ENCODE results near the gene TES. TPM values are rescaled to one million over a fixed set of nuclear protein-coding genes. Genes with fewer than 3 reads are reported as not detected.

The TES gene
- total RNA-seq, 1 experiment from 2014 or later = 28.2 TPM

GRCh38 chr7:116206141-116206540 lies 4.2 kb upstream of the TES start:
- Mint-ChIP-seq H3K36me3 (ENCODE audit: insufficient read depth in 1 of 3, low read depth in 3 of 3) (no peaks in the 10 kb centered on the region), H3K27ac (no peak overlapping the region), H3K9me3 (no peaks in the 10 kb centered on the region)

More at GRCh38 chr7:116206141-116206540, 4.2 kb upstream of the TES start:
- Histone ChIP-seq H2BK15ac (ENCODE audit: low read depth, low read length) (no peak overlapping the region), H3K27me3 (ENCODE audit: insufficient read depth, low read length) (no peaks in the 10 kb centered on the region), H3K23me2 (ENCODE audit: insufficient read length, low read depth, low read length, poor library complexity, severe bottlenecking) (peaks cover 6% of the 10 kb centered on the region), H4K91ac (ENCODE audit: insufficient read length, low read depth, low read length) (no peak overlapping the region), H3K14ac (ENCODE audit: insufficient read depth, low read length) (no peak overlapping the region), H3K27ac (ENCODE audit: insufficient read length, low read depth, low read length) (no peak overlapping the region), H2BK20ac (ENCODE audit: low read depth, low read length, poor library complexity, severe bottlenecking) (no peak overlapping the region), H2BK12ac (ENCODE audit: insufficient read length, low read depth, low read length) (no peak overlapping the region), H4K8ac (replicated peaks; ENCODE audit: insufficient read length, low read depth, low read length) (no peak overlapping the region), H2BK120ac (ENCODE audit: low read depth, low read length, poor library complexity, severe bottlenecking) (no peak overlapping the region), H3K9me3 (ENCODE audit: control insufficient read depth, low read depth, low read length) (no peaks in the 10 kb centered on the region), H3K18ac (ENCODE audit: insufficient read length, low read depth, low read length) (no peak overlapping the region), H3K79me1 (ENCODE audit: insufficient read depth, low read depth, low read length, poor library complexity, severe bottlenecking) (no peaks in the 10 kb centered on the region), H2AK5ac (ENCODE audit: insufficient read length, low read length) (no peak overlapping the region), H4K20me1 (ENCODE audit: control insufficient read depth, insufficient read depth, insufficient read length) (no peaks in the 10 kb centered on the region), H2AFZ (ENCODE audit: low read length) (no peak overlapping the region), H3K4me2 (ENCODE audit: insufficient read depth, insufficient read length, low read length) (no peak overlapping the region), H3K23ac (ENCODE audit: insufficient read length, low read depth, low read length) (no peak overlapping the region), H3K9ac (ENCODE audit: extremely low read depth, insufficient read length, low read length) (no peak overlapping the region), H3T11ph (ENCODE audit: low read length) (no peak overlapping the region), H3K79me2 (ENCODE audit: insufficient read depth, low read length) (no peaks in the 10 kb centered on the region), H3K4me1 (ENCODE audit: insufficient read depth, low read length) (no peaks in the 10 kb centered on the region), H2BK5ac (ENCODE audit: insufficient read length, low read length) (no peak overlapping the region), H4K5ac (ENCODE audit: insufficient read length, low read depth, low read length) (no peak overlapping the region), H3K56ac (ENCODE audit: insufficient read length, low read depth, low read length) (no peak overlapping the region), H3K4ac (ENCODE audit: low read depth, low read length) (no peak overlapping the region)
- WGBS (ENCODE audit: extremely low coverage, insufficient read length, low lambda C conversion rate) = no CpG with 5 or more reads among the region's 1 CpG
- Mint-ChIP-seq H3K27me3 (ENCODE audit: low read depth) (peaks cover 6% of the 10 kb centered on the region), H3K4me3 (no peak overlapping the region), H3K4me1 (peaks cover 0 to 3% of the 10 kb centered on the region in 2 experiments; a peak in 1 of 4 replicates)
- no peak for DNase-seq
- TF ChIP-seq, protein P1, sequence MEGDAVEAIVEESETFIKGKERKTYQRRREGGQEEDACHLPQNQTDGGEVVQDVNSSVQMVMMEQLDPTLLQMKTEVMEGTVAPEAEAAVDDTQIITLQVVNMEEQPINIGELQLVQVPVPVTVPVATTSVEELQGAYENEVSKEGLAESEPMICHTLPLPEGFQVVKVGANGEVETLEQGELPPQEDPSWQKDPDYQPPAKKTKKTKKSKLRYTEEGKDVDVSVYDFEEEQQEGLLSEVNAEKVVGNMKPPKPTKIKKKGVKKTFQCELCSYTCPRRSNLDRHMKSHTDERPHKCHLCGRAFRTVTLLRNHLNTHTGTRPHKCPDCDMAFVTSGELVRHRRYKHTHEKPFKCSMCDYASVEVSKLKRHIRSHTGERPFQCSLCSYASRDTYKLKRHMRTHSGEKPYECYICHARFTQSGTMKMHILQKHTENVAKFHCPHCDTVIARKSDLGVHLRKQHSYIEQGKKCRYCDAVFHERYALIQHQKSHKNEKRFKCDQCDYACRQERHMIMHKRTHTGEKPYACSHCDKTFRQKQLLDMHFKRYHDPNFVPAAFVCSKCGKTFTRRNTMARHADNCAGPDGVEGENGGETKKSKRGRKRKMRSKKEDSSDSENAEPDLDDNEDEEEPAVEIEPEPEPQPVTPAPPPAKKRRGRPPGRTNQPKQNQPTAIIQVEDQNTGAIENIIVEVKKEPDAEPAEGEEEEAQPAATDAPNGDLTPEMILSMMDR (conservative IDR thresholded peaks at IDR 0.05) = no peak
